BE2C (cell line): ENCODE measurements around the gene CDKN2D.
A peak's percentile ranks its signal among the peaks of the same experiment; 100 is the strongest.

Experiments used
- DNase-seq: peaks from one replicate; pipeline ENCODE4 v3.0.0-alpha.2; 2020
- H3K27me3 ChIP-seq: fragments of 250-450 bp; sonication (Bioruptor Pico); 2 replicates; pipeline ENCODE4 v1.5.1; 2020; ENCODE audit warnings: mild to moderate bottlenecking
- H3K36me3 ChIP-seq: fragments of 250-450 bp; sonication (Bioruptor Pico); 2 replicates; pipeline ENCODE4 v1.5.1; 2020; ENCODE audit warnings: mild to moderate bottlenecking
- H3K4me1 ChIP-seq: fragments of 250-450 bp; sonication (Bioruptor Pico); 2 replicates; pipeline ENCODE4 v1.5.1; 2020
- H3K4me3 ChIP-seq: 2 replicates; pipeline ENCODE4 v1.5.1; 2011; ENCODE audit warnings: low read depth, low read length
- H3K9me3 ChIP-seq: fragments of 250-450 bp; sonication (Bioruptor Pico); 2 replicates; pipeline ENCODE4 v1.5.1; 2020
- TF ChIP-seq, protein P1 (sequence below): IDR thresholded peaks from 2 replicates; pipeline ENCODE4 v1.5.1; 2012; ENCODE audit warnings: mild to moderate bottlenecking, low read depth, low read length

The CDKN2D gene

DNA sequence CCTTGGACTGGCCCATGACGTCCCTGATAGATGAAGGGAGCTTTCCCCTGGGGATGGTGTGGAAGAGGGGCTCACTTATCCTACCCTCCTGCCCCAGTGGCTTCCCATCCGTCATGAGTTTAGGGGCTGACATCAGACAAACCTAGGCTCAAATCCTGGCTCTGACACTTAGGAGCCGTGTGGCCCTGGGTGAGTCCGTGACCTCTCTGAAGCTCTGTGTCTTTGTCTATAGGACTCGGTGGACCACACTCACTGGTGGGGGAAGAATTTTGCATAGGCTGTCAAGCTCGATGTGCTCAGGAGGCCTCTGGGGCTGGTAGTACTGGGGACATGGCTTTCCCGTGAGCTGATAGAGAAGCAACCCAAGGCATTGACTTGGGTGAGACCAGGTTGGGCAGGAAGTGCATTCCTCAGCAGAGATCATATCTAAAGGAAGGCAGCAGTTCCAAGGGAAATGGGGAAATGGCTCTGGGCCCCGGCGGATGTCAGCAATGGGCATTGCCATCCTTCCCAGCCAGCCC is 35.7 kb upstream of the CDKN2D start:
- no peaks in the 10 kb centered on the region for H3K36me3 ChIP-seq
- H3K9me3 ChIP-seq, result no peaks in the 10 kb centered on the region
- H3K4me3 ChIP-seq, result no peak overlapping the region
- TF ChIP-seq, protein P1, sequence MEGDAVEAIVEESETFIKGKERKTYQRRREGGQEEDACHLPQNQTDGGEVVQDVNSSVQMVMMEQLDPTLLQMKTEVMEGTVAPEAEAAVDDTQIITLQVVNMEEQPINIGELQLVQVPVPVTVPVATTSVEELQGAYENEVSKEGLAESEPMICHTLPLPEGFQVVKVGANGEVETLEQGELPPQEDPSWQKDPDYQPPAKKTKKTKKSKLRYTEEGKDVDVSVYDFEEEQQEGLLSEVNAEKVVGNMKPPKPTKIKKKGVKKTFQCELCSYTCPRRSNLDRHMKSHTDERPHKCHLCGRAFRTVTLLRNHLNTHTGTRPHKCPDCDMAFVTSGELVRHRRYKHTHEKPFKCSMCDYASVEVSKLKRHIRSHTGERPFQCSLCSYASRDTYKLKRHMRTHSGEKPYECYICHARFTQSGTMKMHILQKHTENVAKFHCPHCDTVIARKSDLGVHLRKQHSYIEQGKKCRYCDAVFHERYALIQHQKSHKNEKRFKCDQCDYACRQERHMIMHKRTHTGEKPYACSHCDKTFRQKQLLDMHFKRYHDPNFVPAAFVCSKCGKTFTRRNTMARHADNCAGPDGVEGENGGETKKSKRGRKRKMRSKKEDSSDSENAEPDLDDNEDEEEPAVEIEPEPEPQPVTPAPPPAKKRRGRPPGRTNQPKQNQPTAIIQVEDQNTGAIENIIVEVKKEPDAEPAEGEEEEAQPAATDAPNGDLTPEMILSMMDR, result no peak
- peaks cover 5% of the 10 kb centered on the region for H3K4me1 ChIP-seq
- peaks cover 10% of the 10 kb centered on the region for H3K27me3 ChIP-seq
- no peak for DNase-seq

DNA sequence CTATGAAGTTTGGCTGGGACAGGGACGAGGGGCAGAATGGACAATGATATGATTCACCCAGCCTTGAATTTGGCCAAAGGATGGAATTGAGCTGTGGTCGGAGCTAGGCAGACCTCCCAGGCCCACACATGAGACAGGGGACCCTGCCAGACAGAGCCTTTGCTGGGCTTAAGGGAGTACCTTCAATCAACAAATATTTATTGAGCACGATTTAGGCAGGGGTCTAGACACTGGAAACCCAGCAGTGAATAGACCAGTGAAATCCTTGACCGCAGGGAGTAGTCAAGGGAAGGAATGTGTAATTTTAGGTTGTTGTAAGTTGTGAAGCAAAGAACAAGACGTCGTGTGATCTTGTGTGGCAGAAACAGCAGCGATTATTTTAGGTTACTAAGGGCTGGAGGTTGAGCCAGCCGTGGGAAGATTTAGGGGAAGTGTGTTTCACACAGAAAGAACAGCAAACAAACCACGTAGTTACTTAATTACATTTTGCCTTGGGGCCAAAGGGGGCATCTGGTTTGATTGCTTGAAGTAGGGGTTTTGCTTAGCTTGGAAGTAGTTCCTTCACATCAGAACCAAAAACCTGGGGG is 35.2 kb upstream of the CDKN2D start:
- H3K4me3 ChIP-seq, result no peak overlapping the region
- H3K27me3 ChIP-seq, result peaks cover 15% of the 10 kb centered on the region
- no peaks in the 10 kb centered on the region for H3K9me3 ChIP-seq
- TF ChIP-seq, protein P1, result no peak
- no peaks in the 10 kb centered on the region for H3K36me3 ChIP-seq
- DNase-seq, result no peak
- H3K4me1 ChIP-seq, result peaks cover 5% of the 10 kb centered on the region

DNA sequence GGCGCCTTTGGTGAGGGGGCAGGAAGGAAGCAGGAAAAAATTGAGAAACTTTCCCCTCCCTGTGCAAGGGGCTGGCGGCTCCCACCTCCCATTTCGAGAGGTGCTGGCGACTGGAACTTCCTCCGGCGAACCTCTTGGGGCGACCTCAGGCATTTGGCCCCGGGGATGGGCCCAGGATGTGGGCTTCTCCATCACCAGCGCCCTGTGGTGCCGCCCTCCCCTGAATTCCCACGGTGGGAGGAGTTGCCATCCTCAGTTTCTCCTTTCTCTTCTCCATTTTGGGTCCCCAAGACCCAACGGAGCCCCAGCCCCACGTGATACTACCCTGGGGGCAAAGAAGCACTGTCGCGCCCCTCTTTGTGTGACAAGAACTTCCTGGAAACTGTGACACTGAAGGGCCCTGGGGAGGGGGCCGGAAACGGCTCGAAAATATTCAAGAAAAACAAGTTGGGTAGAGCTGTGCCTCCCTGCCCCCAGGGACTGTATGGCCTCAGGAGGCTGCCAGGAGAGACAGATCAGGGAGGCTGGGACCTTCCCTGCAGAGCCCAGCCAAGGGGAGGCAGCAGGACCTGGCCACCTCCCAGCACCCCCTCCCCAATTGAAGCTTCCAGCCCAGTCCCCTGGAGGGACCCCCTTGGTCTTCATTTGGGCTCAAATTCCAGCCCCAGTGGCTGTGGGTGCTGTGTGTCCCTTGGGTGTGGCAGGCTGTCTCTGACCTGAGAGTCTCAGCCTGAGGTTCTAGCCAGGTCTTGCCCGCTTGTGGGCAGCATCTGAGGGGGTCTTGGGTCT is 34.5 kb upstream of the CDKN2D start:
- Histone ChIP-seq H3K36me3 (no peaks in the 10 kb centered on the region), H3K9me3 (no peaks in the 10 kb centered on the region), H3K4me3 (peak overlapping the region; percentile 75), H3K4me1 (peaks cover 5% of the 10 kb centered on the region), H3K27me3 (peaks cover 22% of the 10 kb centered on the region)
- TF ChIP-seq, protein P1, result no peak
- no peak for DNase-seq

DNA sequence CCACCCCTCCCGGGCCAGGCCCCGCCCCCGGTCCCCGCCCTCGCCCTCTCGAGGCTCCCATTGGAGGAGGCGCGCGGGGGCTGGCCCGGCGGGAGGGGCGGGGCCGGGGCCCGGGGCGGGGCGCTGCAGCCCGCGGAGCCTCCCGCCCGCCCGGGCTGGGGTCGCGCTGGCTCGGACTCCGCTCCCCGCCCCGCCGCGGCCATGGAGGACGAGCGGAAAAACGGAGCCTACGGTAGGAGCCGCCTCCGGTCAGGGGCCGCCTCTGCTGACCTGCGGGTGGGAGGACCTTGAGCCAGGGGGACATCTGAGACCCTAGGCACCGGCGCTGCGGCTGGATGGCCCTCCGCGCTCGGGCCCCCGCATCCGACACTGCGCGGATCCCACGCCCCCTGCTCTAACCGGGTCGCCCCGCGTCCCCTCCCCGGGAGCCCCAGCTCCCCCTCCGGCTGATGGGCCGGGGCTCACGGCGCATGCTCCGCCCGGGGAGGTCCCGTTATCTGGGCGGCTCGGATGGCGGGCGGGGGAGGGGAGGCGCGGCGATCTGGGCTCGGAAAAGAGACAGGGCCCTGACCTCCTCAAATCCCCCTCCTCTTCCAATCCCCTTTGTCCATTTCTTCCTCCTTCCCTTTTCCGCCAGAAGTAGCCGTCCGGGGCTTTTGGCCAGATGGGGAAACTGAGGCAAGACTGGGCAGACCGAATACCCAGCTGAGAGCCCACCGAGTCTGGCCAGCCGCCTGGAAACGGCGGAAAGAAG is 33.7 kb upstream of the CDKN2D start:
- H3K9me3 ChIP-seq, result no peaks in the 10 kb centered on the region
- DNase-seq, result peak; percentile 90
- H3K4me1 ChIP-seq, result peaks cover 5% of the 10 kb centered on the region
- no peaks in the 10 kb centered on the region for H3K36me3 ChIP-seq
- TF ChIP-seq, protein P1, result no peak
- H3K4me3 ChIP-seq, result peak overlapping the region; percentile 75
- H3K27me3 ChIP-seq, result peaks cover 24% of the 10 kb centered on the region

DNA sequence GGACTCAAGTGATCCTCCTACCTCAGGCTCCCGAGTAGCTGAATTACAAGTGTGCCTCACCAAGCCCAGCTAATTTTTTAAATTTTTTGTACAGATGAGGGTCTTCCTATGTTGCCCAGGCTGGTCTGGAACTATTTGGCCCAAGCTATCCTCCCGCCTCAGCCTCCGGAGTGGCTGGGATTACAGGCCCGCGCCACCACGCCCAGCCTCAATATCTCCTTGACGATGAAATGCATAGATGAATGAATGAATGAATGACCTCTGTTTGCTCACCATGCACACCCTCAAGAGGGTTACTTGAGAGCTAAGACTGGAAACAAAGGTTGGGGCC is 33.2 kb upstream of the CDKN2D start:
- TF ChIP-seq, protein P1, result no peak
- H3K36me3 ChIP-seq, result no peaks in the 10 kb centered on the region
- peaks cover 5% of the 10 kb centered on the region for H3K4me1 ChIP-seq
- no peak overlapping the region for H3K4me3 ChIP-seq
- no peak for DNase-seq
- H3K27me3 ChIP-seq, result peaks cover 26% of the 10 kb centered on the region
- no peaks in the 10 kb centered on the region for H3K9me3 ChIP-seq
